ENCODE results near the gene DNAJC13. TPM values are rescaled to one million over a fixed set of nuclear protein-coding genes. Genes with fewer than 3 reads are reported as not detected.
A peak's percentile ranks its signal among the peaks of the same experiment; 100 is the strongest.

DNAJC13 gene
- total RNA-seq, 4 donors from 2014 or later = 21.9 to 35.2 (median 26.5) TPM

DNA sequence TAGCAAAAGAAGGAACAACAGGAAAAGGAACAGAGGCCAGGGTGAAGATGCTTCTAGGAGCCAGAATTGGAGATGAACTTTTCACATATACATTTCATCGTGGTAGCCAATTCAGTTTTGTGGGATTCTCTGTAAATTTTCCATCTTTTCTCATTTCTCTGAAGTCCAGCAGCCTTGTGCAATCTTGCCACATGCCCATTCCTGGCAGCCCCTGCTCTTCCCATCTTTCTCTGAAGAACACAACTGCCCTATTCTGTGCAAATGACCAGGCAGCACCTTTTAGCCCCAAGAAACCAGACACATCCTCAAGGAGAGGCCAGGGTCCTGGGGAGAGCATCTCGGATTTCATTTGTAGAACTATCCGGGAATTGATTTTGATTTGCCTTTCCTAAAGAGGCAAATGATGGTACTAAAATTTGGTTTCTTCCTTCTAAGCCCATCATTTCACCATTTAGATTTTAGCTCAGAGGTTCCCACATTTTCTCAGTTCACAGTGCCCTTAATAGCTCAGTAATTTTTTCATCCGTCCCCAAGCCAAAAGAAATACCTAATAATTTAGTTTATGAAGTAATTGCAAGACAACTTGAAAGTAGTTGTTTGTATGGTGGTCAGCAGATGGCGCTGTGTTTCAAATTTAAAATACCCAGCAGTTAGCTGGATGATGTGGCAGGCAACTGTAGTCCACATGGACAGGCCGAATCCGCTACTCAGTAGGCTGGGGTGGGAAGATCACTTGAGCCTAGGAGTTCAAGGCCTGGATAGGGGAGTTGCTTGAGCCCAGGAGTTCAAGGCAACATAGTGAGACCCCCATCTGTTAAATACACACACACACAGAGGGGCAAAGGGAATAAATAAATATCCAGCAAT lies 118.5 kb downstream of the DNAJC13 start:
- peak; percentile 66 to 80 for ATAC-seq
- no peaks in the 10 kb centered on the region for H3K9me3 ChIP-seq
- no peak overlapping the region for H3K27ac ChIP-seq
- no peaks in the 10 kb centered on the region for H3K27me3 ChIP-seq
- peaks cover 0 to 47% of the 10 kb centered on the region in 2 donors for H3K36me3 ChIP-seq
- intact Hi-C loops (cut with DNase I; ENCODE audit: low total_unique reads) (loop anchor here (1.0 kb wide), 1 partner anchor 106 kb away; no protein-coding TSS in a partner anchor), in situ Hi-C loops (cut with MboI; ENCODE audit: low sequenced_read_pairs in 4 of 4) (loop anchor here in 2 of 4 donors (5.0 to 10.0 kb wide), 2 partner anchors 101 to 109 kb away; no protein-coding TSS in a partner anchor)
- no peak overlapping the region for H3K4me3 ChIP-seq
- TF ChIP-seq POLR2A (IDR thresholded peaks at IDR 0.05) = no peak
- TF ChIP-seq, protein P1, sequence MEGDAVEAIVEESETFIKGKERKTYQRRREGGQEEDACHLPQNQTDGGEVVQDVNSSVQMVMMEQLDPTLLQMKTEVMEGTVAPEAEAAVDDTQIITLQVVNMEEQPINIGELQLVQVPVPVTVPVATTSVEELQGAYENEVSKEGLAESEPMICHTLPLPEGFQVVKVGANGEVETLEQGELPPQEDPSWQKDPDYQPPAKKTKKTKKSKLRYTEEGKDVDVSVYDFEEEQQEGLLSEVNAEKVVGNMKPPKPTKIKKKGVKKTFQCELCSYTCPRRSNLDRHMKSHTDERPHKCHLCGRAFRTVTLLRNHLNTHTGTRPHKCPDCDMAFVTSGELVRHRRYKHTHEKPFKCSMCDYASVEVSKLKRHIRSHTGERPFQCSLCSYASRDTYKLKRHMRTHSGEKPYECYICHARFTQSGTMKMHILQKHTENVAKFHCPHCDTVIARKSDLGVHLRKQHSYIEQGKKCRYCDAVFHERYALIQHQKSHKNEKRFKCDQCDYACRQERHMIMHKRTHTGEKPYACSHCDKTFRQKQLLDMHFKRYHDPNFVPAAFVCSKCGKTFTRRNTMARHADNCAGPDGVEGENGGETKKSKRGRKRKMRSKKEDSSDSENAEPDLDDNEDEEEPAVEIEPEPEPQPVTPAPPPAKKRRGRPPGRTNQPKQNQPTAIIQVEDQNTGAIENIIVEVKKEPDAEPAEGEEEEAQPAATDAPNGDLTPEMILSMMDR (IDR thresholded peaks at IDR 0.05 in 4 of 5, conservative IDR thresholded peaks at IDR 0.05 in 1 of 5) = peak; percentile 54 to 76 (median 61)
- DNase-seq = peak; percentile 30 to 38
- no peaks in the 10 kb centered on the region for H3K4me1 ChIP-seq

DNA sequence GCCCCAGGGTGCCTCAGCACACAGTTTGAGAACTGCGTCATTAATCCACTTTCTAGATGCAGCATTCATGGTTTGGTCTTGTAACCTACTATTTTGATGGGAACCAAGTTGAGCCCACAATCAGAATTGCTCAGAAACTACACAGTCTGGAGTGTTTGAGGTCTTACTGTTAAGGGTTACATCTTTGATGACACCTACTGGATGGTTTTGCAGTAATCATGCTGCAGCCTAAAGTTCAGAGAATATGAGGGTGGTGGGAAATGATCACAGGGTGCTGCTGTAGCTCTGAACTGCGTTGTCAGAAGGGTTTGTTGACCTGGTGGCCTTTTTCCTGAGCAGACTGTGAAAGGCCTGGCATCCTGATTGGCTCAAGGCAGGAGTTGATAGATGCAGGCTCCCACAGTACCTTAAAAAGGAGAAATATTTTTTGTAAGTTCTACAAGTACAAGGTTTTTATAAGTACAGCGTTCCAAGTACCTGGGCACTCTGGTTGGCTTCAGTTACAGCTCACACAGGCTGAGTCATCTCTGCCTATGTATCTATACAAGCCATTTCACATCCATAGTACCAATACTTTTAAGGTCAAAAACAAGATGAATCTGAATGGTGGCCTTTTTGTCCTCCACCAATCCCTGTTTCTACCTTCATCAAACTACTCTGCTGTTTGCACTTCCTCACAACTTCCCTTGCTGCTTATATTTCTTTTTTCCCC lies 119.3 kb downstream of the DNAJC13 start:
- H3K27ac ChIP-seq = no peak overlapping the region
- in situ Hi-C loops (cut with MboI; ENCODE audit: low sequenced_read_pairs in 4 of 4) = loop anchor here in 2 of 4 donors (5.0 to 10.0 kb wide), 2 partner anchors 101 to 108 kb away; no protein-coding TSS in a partner anchor

DNA sequence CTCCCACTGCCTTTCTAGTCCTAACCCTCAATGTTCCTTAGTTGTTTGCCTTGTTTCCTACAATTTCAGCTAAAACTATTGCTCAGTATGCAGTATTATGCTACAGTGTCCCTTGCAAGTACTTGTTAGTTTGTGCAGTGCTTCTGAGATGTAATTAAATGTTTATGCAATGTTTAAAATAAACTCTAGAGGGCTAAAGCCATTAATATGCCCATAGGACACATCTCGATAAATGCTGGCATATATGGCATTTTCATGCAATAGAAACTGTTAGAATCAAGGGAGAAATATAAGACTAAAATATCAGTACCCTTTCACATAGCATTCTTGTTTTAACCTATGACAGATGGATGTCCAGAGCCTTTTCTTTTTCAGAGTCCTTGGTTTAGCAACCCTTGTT lies 120.0 kb downstream of the DNAJC13 start:
- Histone ChIP-seq H3K9me3 (no peaks in the 10 kb centered on the region), H3K36me3 (peaks cover 0 to 32% of the 10 kb centered on the region in 2 donors), H3K4me1 (no peaks in the 10 kb centered on the region), H3K27me3 (no peaks in the 10 kb centered on the region), H3K4me3 (no peak overlapping the region), H3K27ac (no peak overlapping the region)
- in situ Hi-C loops (cut with MboI; ENCODE audit: low sequenced_read_pairs in 4 of 4) = loop anchor here in 2 of 4 donors (5.0 to 10.0 kb wide), 2 partner anchors 100 to 108 kb away; no protein-coding TSS in a partner anchor
- ATAC-seq = no peak
- intact Hi-C loops (cut with DNase I; ENCODE audit: low total_unique reads) = no loop called here
- TF ChIP-seq, protein P1 (IDR thresholded peaks at IDR 0.05 in 4 of 5, conservative IDR thresholded peaks at IDR 0.05 in 1 of 5) = no peak
- no peak for TF ChIP-seq POLR2A (IDR thresholded peaks at IDR 0.05)
- no peak for DNase-seq

More for the DNA sequence above, 119.3 kb downstream of the DNAJC13 start:
- TF ChIP-seq POLR2A (IDR thresholded peaks at IDR 0.05) = no peak
- TF ChIP-seq, protein P1 (IDR thresholded peaks at IDR 0.05 in 4 of 5, conservative IDR thresholded peaks at IDR 0.05 in 1 of 5) = no peak
- intact Hi-C loops (cut with DNase I; ENCODE audit: low total_unique reads) = loop anchor here (1.0 kb wide), 1 partner anchor 106 kb away; no protein-coding TSS in a partner anchor
- Histone ChIP-seq H3K9me3 (no peaks in the 10 kb centered on the region), H3K4me1 (no peaks in the 10 kb centered on the region), H3K4me3 (no peak overlapping the region), H3K36me3 (peaks cover 0 to 39% of the 10 kb centered on the region in 2 donors), H3K27me3 (no peaks in the 10 kb centered on the region)
- DNase-seq (no peak), ATAC-seq (no peak)

DNA sequence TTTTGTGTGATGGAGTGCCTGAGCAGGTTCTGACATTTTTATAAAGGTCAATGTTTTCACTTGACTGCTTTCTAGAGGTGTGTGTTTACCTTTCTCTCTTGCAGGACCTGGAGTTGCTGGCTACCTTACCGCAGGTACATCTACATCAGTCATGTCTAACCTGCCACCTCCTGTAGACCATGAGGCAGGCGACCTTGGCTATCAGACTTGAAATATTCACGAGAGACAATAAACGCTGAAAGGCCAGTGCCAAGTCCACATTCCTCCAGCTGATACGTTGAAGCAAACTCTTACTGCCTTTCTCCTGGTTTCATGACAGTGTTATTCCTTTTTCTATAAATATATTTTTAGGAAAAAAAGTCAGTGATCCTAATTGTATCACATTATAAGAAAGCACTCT lies 120.8 kb downstream of the DNAJC13 start:
- ATAC-seq (no peak), DNase-seq (no peak)
- TF ChIP-seq, protein P1 (IDR thresholded peaks at IDR 0.05 in 4 of 5, conservative IDR thresholded peaks at IDR 0.05 in 1 of 5) = no peak
- TF ChIP-seq POLR2A (IDR thresholded peaks at IDR 0.05) = no peak
- in situ Hi-C loops (cut with MboI; ENCODE audit: low sequenced_read_pairs in 4 of 4) (loop anchor here in 2 of 4 donors (5.0 to 10.0 kb wide), 2 partner anchors 99 to 107 kb away; no protein-coding TSS in a partner anchor), intact Hi-C loops (cut with DNase I; ENCODE audit: low total_unique reads) (no loop called here)
- Histone ChIP-seq H3K4me3 (no peak overlapping the region), H3K27me3 (no peaks in the 10 kb centered on the region), H3K4me1 (no peaks in the 10 kb centered on the region), H3K27ac (no peak overlapping the region), H3K9me3 (no peaks in the 10 kb centered on the region), H3K36me3 (peaks cover 0 to 31% of the 10 kb centered on the region in 2 donors)

Data from gastrocnemius medialis (tissue), 4 donors.